ENCODE results near the gene CCDC137. TPM values are rescaled to one million over a fixed set of nuclear protein-coding genes. Genes with fewer than 3 reads are reported as not detected.

CCDC137 gene
- total RNA-seq, 2 donors from 2014 or later, result 35.8 to 44.2 TPM

DNA sequence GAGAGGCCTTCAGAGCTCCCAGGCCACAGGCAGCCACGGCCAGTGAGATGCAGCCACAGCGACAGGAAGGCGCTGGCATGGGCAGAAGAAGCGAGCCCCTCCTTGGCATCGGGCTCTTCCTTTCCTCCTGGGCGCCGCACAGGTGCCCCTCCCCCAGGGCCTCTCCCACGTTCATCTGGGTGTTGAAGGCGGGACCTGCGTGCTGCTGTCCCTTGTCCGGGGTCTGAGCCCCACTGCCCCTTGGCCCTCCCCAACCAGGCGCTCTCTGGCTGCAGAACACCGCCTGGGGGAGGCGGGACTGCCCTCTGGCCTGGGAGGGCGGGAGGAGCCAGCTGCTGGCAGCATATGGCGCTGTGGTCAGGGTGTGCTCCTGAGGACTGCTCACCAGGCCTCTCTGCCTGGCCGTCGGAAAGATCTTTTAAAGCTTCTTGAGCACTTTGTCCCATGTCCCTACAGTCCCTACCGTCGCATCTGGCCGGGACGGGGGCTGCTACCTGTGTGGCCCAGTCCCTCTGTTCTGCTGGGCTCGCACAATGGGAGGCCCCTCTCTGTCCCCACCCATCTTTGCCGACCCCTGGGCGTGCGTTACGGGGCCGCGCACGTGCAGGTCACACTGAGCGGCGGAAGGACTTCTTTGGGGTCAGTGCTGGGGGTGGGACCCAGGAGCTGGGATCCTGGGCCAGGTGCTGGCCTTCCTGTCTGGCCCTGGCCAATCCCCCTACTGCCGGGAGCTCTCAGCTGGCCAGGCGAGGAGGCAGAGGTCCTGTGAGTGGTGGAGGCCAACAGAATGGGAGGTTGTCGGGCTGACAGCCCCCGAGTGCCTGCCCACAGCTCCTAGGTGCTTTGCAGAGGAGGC is 47.2 kb downstream of the CCDC137 start:
- Mint-ChIP-seq H3K9me3 (no peaks in the 10 kb centered on the region), H3K27ac (peak overlapping the region; percentile 75), H3K27me3 (ENCODE audit: insufficient read depth) (peaks cover 3% of the 10 kb centered on the region), H3K36me3 (ENCODE audit: low read depth) (peaks cover 6% of the 10 kb centered on the region), H3K4me1 (peaks cover 6% of the 10 kb centered on the region), H3K4me3 (peak overlapping the region; percentile 74)
- TF ChIP-seq, protein P1, sequence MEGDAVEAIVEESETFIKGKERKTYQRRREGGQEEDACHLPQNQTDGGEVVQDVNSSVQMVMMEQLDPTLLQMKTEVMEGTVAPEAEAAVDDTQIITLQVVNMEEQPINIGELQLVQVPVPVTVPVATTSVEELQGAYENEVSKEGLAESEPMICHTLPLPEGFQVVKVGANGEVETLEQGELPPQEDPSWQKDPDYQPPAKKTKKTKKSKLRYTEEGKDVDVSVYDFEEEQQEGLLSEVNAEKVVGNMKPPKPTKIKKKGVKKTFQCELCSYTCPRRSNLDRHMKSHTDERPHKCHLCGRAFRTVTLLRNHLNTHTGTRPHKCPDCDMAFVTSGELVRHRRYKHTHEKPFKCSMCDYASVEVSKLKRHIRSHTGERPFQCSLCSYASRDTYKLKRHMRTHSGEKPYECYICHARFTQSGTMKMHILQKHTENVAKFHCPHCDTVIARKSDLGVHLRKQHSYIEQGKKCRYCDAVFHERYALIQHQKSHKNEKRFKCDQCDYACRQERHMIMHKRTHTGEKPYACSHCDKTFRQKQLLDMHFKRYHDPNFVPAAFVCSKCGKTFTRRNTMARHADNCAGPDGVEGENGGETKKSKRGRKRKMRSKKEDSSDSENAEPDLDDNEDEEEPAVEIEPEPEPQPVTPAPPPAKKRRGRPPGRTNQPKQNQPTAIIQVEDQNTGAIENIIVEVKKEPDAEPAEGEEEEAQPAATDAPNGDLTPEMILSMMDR (conservative IDR thresholded peaks at IDR 0.05), result no peak
- H3K27ac ChIP-seq (ENCODE audit: low read depth, low read length), result peak overlapping the region; percentile 65
- peak overlapping the region; percentile 79 for H3K4me3 ChIP-seq (ENCODE audit: low read length)
- H3K36me3 ChIP-seq (ENCODE audit: control insufficient read depth, insufficient read depth, low read length), result no peaks in the 10 kb centered on the region
- H3K4me1 ChIP-seq (ENCODE audit: control insufficient read depth, insufficient read depth, low read length), result peaks cover 12% of the 10 kb centered on the region
- H3K9me3 ChIP-seq (ENCODE audit: control insufficient read depth, low read length), result no peaks in the 10 kb centered on the region
- DNase-seq, result peak; percentile 71
- 79 to 85% methylated on average over 23 to 36 of the region's 36 CpGs for WGBS, 2 experiments (ENCODE audit: insufficient coverage in 1 of 2, insufficient read length in 1 of 2)
- H3K27me3 ChIP-seq (ENCODE audit: control insufficient read depth, insufficient read depth, low read length, poor library complexity, severe bottlenecking), result no peaks in the 10 kb centered on the region
- no peak overlapping the region for H3K9ac ChIP-seq (ENCODE audit: extremely low read depth, low read length, poor library complexity, severe bottlenecking)

DNA sequence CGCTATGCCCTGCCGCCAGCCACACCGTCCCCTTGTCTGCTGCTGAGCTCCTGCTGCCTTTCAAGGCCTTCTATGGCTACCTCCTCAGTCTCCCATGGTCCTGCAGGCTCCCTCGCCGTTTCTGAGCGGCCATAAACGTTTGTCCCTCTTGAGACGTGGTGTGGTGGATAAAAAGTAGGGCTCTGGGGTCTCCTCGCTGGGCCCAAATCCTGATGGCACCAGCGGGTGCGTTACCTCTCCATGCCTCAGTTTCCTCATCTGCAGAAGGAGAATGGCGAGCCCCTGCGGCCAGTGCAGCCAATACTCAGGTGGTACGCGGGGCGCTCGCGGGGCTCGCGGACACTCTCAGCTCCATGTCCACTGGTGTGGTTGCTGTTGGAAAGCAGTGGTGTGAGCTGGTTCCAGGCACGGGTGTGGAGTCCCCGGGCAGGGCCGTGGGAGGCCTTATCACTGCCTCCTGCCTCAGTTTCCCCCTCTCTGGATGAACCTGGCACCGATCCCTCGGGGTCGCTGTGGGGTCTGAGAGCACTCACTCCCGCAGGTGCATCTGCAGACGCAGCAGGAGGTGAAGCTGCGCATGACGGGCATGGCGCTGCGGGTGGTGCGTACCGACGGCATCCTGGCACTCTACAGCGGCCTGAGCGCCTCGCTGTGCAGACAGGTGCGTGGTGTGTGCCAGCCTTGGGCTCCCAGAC is 48.0 kb downstream of the CCDC137 start:
- H3K4me1 Mint-ChIP-seq, result peaks cover 6% of the 10 kb centered on the region
- Histone ChIP-seq H3K4me3 (ENCODE audit: low read length) (no peak overlapping the region), H3K27me3 (ENCODE audit: control insufficient read depth, insufficient read depth, low read length, poor library complexity, severe bottlenecking) (no peaks in the 10 kb centered on the region), H3K9me3 (ENCODE audit: control insufficient read depth, low read length) (no peaks in the 10 kb centered on the region), H3K36me3 (ENCODE audit: control insufficient read depth, insufficient read depth, low read length) (no peaks in the 10 kb centered on the region), H3K9ac (ENCODE audit: extremely low read depth, low read length, poor library complexity, severe bottlenecking) (no peak overlapping the region), H3K27ac (ENCODE audit: low read depth, low read length) (no peak overlapping the region), H3K4me1 (ENCODE audit: control insufficient read depth, insufficient read depth, low read length) (peaks cover 12% of the 10 kb centered on the region)
- no peak overlapping the region for H3K4me3 Mint-ChIP-seq
- no peak overlapping the region for H3K27ac Mint-ChIP-seq
- 94 to 98% methylated on average over 24 to 39 of the region's 39 CpGs for WGBS, 2 experiments (ENCODE audit: insufficient coverage in 1 of 2, insufficient read length in 1 of 2)
- no peak for DNase-seq
- TF ChIP-seq, protein P1 (conservative IDR thresholded peaks at IDR 0.05), result no peak
- H3K9me3 Mint-ChIP-seq, result no peaks in the 10 kb centered on the region
- peaks cover 2% of the 10 kb centered on the region for H3K36me3 Mint-ChIP-seq (ENCODE audit: low read depth)
- peaks cover 3% of the 10 kb centered on the region for H3K27me3 Mint-ChIP-seq (ENCODE audit: insufficient read depth)

DNA sequence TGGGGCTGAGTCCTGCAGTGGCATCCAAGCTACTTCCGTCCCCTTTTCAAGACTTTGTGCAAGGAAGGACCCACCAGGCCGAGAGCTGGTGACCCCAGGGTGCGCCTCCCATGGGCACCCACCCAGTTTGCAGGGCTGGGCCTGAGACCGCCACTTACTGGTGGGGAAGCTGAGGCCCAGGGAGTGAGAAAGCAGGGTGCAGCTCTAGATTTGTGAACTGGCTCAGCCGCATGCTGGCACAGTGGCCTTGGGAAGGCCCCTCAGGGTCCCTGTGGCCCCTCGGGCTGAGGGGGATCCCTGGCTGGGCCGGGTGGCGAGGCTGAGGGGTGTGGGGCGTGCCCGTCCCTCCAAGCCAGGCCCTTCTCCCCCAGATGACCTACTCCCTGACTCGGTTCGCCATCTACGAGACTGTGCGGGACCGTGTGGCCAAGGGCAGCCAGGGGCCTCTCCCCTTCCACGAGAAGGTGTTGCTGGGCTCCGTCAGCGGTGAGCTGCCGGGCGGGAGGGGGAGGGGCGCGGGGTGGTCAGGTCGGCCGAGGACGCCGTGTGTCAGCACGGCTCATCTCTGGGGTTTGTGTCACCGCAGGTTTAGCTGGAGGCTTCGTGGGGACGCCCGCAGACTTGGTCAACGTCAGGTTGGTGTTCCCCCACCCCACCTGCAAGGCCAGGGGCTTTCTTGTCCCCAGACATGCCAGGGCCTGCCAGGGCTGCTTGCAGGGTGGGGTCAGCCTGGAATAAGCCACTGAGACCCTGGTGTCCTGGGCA is 48.8 kb downstream of the CCDC137 start:
- Histone ChIP-seq H3K9ac (ENCODE audit: extremely low read depth, low read length, poor library complexity, severe bottlenecking) (no peak overlapping the region), H3K4me3 (ENCODE audit: low read length) (no peak overlapping the region), H3K9me3 (ENCODE audit: control insufficient read depth, low read length) (no peaks in the 10 kb centered on the region), H3K4me1 (ENCODE audit: control insufficient read depth, insufficient read depth, low read length) (peaks cover 10% of the 10 kb centered on the region), H3K27ac (ENCODE audit: low read depth, low read length) (no peak overlapping the region), H3K27me3 (ENCODE audit: control insufficient read depth, insufficient read depth, low read length, poor library complexity, severe bottlenecking) (no peaks in the 10 kb centered on the region), H3K36me3 (ENCODE audit: control insufficient read depth, insufficient read depth, low read length) (no peaks in the 10 kb centered on the region)
- H3K9me3 Mint-ChIP-seq, result no peaks in the 10 kb centered on the region
- peaks cover 6% of the 10 kb centered on the region for H3K4me1 Mint-ChIP-seq
- 90 to 92% methylated on average over 23 to 32 of the region's 32 CpGs for WGBS, 2 experiments (ENCODE audit: insufficient coverage in 1 of 2, insufficient read length in 1 of 2)
- H3K4me3 Mint-ChIP-seq, result no peak overlapping the region
- DNase-seq, result no peak
- H3K36me3 Mint-ChIP-seq (ENCODE audit: low read depth), result peaks cover 2% of the 10 kb centered on the region
- H3K27ac Mint-ChIP-seq, result no peak overlapping the region
- no peaks in the 10 kb centered on the region for H3K27me3 Mint-ChIP-seq (ENCODE audit: insufficient read depth)
- TF ChIP-seq, protein P1 (conservative IDR thresholded peaks at IDR 0.05), result no peak

Data from endodermal cell (in vitro differentiated cells).